ENCODE measurements around the gene CAST.

- TF ChIP-seq EP300 (IDR thresholded peaks at IDR 0.05) (no peak), POLR2A (IDR thresholded peaks at IDR 0.05) (no peak)
Observed at GRCh38 chr5:96683392-96683791, 21.2 kb downstream of the CAST start.

Data from suprapubic skin (tissue), 2 donors.